Dermis microvascular lymphatic vessel endothelial cell (primary cell): ENCODE results near the gene BUB1. TPM values are rescaled to one million over a fixed set of nuclear protein-coding genes. Genes with fewer than 3 reads are reported as not detected.
"Not testable (repeated sequence)": the region's sequence is repeated elsewhere in the genome, so short reads cannot be mapped to it uniquely, and the experiment has no call there.

Experiments
- DNase-seq, 2 donors: peaks; one replicate each; pipeline versions ENCODE4 v3.0.0 to v3.0.0-alpha.2; 2010; ENCODE audit warnings: low read depth in 2 of 2
- total RNA-seq: library from RNA; depleted of rRNA; stranded (reverse); fragments of >200 nt; gene quantifications from 2 replicates; pipeline ENCODE4 v1.2.1, GENCODE V29; 2014

BUB1 gene
- total RNA-seq, result 11.0 and 25.8 TPM in 2 replicates

DNA sequence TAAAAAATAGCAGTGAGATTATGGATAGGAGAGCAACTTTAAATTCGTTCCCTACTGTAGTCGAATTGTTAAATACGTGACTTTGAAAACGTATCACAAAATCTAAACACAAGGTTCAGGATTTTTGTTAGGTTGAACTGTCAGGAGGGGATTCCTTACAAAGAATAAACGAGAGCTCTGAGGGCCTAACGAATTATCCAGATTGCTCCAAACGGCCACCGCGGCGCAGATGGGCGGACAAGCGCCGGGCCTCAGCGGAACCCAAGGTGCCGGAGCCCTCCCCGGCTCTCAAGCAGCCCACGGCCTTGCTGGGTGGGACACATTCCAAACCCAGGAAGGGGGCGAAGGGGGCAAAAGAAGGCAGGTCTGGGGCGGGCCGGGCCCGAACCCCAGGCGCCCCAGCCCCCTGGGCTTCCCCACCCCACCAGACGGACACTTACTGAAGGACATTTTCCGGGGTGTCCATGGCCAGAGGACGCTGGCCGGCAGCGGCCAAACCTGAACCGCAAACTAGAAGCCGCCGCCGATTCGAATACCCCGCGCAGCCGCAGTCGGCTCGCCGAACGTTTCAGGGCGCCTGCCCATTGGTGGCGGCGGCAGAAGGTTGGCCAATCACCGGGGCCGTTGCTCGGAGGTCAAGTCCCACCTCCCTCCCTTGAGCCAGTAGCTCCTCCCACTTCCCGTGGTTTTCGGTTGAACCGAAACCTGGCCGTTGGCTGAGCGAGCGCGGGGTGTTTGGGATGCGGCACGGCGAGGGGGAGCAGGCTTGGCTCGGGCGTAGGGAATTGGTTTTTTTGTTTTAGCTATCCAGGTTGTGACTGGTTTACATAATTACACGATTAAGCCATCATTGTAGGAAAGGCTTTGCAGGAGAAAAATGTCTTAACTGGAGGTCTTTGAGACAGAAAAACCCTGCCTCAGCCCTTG is at the start of gene BUB1:
Gene BUB1, minus strand, starts transcription at position 534 of the 927 bp plus-strand sequence. Its CDS starts 68 bp downstream, at position 466.
- peak; percentile 92 to 96 for DNase-seq

DNA sequence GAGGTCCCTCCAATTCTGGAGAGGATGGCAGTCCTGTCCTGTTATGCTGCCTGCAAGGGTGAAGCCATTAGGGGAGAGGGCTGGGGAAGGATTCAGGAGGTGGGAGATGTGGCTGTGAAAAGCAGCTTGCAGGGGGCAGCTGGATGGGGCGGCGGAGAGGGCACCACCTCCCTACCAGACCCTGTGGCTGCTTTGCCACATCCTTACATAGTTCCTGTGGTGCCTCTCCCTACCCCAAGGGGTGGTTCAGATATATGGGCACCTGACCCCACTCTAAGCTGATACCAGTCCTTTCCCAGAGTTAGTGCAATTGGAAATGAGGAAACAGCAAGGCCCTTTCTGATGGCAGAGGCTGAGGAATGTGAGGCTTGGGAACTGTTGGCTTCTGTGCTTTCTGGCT is 48.4 kb upstream of the BUB1 start:
- no peak for DNase-seq

DNA sequence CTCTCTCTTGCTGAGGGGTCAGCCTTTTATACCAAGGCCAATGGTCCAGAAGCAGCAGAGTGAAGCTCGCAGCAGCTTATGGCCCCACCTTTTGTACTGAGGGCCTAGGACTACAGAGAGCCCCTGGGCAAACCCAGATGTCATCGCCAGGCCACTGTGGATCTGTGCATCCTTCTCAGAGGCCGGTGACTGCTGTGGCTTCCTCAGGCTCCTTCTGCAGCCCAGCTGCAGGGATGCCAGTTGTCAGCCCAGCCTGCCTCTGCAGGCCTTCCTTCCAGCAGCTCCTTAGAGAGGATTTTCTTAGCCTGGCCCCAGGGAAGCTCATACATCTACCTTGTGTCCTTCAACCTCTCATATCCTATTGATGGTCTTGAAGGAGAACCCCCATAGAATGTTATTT is 48.0 kb upstream of the BUB1 start:
- no peak for DNase-seq

DNA sequence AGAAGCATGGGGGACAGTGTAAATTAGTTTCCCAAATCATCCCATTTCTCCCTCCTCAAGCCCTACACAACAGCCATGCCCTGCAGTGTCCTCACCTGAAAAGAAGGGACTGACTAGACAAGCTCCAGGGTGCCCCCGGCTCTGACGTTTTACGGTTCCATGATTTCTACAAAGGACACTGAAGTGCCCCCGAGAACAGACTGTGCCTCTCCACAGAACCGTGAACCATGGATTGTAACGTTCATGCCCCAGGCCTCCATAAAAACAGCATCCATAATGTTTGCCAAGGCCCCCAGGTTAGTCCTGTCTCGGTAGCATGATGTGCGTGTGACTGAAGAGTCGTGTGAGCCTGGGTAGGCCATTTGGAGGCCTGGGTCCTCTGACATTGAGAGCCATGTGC is 47.5 kb upstream of the BUB1 start:
- DNase-seq, result no peak

DNA sequence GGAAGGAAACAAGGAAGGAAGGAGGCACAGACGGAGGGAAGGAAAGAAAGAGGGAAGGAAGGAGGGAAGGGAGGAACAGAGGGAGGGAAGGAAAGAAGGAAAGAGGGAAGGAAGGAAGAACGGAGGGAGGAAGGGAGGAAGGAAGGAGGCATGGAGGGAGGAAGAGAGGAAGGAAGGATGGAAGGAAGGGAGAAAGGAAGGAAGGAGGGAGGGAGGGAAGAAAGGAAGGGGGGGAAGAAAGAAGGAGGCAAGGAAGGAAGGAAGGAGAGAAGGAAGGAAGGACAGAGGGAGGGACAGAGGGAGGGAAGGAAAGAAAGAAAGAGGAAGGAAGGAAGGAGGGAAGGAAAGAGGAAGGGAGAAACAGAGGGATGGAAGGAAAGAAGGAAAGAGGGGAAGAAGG is 47.0 kb upstream of the BUB1 start:
- no peak for DNase-seq

DNA sequence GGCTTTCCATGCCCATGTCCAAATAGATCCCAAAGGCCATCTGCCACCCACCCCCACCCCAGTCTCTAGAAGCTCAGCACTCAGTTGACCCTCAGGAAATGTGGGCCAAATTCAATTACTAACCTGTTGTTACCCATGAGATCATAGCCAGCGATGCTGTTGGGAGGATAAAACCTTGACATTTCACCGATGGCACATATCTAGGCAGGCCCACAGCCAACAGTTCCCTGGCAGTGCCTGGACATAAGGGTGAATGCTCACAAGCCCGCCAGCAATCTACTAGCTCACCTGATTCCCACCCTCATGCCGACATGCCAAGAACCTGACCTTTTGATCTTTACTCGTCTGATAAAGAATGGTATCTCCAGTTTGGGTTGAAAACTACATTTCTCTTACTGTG is 42.7 kb upstream of the BUB1 start:
- DNase-seq, result no peak

DNA sequence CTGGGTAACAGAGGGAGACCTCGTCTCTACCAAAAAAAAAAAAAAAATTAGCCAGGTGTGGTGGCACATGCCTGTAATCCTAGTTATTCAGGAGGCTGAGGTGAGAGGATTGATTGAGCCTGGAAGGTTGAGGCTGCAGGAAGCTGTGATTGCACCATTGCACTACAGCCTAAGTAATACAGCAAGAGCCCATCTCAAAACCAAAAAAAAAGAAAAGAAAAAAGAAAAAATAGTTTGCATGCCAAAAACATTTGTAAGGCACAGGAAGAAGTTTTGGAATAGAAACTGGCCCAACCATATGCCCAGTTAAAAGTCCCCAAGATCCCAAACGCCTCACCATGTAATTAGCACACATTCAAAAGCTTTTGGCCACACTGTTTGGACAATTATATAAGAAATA is 41.1 kb upstream of the BUB1 start:
- no peak for DNase-seq

DNA sequence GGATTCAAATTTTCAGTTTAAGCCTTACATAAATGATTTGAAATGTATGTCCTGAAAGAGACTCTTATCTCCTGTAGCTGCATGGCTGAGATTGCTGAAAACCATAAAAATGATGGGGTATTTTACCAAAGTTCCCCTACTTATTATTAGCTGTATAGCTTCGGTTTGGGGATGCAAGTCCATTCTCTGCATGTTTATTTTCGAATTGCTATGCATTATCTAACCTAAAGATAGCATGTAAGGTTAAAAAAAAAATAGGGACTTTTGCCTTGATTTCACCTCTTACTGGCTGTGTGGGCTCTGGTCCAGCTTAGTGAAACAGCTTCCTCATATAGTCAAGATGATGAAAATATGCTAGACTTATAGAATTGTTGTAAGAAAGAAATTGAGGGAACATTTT is 40.5 kb upstream of the BUB1 start:
- DNase-seq, result no peak

DNA sequence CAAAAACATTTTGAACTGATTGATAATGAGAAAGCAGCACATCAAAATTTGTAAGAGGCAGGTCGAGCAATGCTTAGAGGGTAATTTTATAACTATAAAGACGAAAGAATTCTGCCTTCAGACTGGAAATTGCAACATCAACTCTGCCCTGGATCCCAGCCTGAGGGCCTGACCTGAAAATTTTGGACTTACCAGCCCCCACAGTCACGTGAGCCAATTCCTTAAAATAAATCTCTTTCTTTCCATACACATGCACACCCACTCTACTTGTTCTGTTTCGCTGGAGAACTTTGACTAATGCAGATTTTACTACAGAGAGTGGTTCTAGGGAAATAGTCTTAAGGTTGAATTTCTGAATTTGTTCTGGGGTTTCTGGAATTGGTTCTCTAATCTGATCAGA is 39.9 kb upstream of the BUB1 start:
- DNase-seq, result no peak

DNA sequence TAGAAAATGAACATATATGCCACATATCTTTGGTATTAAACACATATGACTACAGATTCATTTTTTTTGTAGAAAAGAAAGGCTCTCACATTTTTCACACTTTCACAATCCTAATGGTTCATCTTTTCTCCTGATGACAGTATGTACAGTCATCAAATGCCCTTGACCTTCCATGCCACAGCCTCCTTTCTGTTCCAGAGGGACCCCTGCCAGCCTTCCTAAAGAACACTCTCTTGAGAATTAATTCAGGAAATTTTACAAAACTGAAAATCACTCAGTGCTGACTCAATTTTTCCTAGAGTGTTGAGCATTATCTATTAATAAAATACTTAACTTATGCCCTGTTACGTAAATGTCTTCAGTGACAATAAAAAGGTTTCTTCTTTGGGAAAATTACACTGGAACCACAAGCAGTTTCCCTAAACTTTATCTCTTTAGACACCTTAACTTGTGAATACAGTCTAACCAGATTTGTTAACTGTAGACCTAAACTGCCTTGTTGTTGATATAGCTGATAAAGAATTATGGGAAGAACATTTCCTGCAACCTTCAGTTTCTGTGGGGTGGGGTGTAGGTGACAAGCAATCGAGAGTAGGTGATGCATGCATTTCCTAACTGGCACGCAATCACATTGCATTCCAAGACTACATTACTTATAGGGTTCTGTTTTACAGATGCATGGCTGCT is 39.2 kb upstream of the BUB1 start:
- DNase-seq, result no peak

DNA sequence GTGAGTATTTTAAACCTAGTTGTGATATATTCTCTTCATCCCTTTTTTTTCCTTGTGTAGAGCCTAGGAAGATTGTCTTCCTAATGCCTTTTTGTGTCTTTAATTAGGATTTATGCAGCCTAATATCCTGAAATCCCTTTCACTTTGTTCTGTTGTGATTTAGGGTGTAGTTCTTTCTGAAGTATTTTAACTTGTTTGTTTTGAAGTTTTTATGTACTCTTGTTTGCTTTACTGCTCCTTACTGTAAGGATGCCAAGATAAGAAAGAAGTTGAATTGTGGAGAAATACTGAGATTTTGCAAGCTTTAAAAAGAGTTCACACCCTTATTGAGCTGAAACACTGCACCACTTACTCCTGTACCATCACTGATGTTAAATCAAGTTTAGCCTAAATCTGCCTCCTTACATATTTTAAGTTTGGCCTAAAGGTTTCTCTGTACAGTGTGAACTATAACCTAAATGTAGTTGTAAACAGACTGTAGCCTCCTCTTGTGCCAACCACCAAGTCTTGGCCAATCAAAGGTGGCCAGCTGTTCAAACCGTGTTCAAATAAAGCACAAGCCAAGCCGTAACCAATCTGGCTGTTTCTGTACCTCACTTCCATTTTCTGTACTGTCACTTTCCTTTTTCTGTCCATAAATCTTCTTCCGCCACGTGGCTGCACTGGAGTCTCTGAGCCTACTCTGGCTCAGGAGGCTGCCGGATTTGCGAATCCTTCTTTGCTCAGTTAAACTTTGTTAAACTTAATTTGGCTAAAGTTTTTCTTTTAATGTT is 36.8 kb upstream of the BUB1 start:
- no peak for DNase-seq

DNA sequence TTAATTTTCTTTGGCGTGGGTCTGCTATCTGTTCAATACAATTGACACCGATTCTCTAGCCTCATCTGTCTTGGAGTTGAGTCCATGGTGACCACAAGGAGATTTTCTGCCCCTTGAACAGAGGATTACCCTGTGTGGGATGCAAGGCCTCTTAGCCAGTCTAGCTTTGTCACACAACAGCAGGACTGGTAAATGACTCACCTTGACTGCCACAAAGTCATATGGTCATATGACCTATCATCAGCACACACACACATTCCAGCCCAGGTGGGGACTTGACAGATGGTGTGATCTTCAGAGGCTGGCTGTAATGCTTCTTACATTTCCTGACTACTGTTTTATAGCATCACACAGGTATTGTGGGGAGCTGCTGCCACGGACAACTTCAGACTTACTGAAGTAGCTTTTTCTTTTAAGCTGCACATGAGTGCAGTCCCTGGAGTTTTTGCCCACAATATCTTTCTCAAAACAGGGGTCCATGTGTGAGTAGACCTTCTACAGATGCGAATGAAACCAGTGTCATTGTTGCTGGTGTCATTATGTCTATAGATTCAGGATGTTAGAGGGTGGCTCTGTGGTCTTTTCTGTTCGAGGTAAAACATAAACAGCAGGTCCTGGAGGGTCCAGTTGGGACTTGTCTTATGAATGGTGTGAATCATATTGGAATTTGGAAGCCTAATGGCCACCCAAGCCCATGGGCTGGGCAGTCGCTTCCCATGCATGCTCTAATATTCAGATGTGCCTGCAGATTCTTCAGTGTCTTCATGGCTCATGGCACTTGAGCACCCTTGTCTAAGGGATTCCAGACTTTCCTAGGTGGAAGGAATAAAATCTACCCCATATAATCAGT is 35.9 kb upstream of the BUB1 start:
- DNase-seq, result no peak

DNA sequence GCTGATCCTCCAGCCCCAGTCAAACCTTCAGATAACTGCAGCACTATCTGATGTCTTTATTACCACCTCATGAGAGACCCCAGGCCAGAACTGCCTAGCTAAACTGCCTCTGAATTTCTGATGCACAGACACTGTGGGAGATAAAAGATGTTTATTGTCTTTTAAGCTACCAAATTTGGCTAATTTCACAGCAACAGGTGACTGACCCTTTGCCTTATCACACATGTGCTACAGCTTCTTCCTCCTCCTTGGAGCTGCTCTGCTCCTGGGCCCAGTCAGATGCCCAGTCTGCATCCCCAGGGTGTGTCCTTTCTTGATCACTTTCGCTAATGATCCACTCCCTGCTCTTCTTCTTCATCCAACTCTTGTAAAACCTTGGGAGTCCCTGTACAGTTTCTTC is 34.9 kb upstream of the BUB1 start:
- no peak for DNase-seq

DNA sequence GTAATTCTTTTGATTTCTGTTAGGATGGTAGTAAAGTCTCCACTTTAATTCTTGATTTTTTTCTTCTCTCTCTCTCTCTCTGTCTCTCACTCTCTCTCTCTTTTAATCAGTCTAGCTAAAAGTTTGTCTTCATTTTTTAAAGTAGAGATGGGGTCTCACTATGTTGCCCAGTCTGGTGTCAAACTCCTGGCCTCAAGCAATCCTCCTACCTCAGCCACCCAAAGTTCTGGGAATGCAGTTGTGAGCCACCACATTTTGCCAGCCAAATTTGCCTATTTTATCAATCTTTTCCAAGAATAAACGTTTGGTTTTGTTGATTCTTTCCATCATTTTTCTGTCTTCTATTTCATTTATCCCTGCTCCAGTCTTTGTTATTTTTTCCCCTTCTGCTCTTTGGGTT is 30.6 kb upstream of the BUB1 start:
- no peak for DNase-seq

DNA sequence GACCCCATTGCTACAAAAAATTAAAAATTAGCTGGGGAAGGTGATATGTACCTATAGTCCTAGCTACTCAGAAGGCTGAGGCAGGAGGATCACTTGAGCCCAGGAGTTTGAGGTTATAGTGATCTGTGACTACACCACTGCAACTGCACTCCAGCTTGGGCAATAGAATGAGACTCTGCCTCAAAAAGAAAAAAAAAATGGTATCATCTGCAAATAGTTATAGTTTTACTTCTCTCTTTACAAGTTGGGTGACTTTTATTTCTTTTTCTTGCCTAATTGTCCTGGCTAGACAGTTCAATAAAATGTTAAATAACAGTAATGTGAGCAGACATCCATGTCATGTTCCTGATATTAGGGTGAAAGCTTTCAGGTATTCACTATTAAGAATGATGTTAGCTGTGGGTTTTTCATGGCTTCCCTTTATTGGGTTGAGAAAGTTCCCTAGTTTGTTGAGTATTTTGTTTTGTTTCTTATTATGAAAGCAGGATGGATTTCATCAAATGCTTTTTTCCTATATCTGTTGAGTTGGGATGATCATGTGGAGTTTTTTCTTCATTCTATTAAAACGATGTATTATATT is 29.6 kb upstream of the BUB1 start:
- DNase-seq, result no peak

DNA sequence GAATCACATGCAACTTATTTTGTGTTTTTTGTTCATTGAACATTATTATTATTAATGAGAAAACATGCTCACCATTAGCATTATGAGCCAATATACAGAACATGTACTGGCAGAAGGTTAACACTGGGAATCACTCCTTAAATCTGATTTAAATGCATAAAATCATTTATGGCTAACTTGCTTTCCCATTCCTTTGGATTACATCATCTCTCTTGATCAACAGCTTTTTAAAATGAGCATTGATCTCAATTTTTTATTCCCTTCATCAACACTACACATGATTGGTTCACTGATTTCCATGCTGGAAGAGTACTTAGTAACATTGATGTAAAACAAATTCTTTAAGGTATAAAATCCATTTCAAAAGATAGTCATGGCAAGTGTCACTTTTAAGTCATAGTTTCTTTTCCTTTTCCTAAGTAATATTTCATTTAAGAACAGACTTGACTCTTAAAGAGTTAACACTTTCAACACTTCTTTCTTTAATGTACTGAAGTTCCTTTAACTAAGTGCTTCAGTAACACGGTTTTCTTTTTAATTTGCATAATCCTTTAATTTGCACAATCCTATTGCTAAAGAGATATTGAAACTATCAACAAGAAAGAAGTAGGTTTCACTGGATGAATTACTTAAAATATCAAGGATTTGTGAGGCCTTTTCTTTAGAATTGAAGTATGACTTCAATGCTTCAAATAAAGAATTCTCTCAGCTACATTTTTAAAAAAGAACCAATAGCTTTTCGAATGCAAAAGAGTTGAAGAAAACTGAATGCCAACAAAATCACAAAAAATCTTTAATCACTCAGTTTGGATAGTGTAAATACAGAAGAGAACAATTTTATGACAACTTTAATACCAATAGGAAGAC is 24.9 kb upstream of the BUB1 start:
- no peak for DNase-seq

DNA sequence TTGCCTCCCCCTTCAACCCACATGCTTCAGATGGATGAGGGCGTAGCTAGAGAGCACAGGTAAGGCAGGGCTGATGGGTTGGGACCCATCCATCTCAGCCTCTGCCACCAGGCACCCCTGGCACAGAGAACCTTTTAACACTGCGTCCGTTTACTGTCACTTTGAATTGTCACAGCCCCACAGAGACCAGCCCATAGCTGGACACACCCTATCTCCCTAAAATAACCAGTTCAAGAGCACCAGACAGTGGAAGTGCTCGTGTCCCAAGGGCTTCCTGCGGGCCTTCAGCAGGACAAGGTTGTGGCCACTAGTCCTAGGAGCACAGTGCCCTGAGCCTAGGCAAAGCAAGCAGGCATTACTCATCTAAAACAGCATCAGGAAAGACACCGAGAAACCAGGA is 20.4 kb upstream of the BUB1 start:
- DNase-seq, result not testable (repeated sequence)

DNA sequence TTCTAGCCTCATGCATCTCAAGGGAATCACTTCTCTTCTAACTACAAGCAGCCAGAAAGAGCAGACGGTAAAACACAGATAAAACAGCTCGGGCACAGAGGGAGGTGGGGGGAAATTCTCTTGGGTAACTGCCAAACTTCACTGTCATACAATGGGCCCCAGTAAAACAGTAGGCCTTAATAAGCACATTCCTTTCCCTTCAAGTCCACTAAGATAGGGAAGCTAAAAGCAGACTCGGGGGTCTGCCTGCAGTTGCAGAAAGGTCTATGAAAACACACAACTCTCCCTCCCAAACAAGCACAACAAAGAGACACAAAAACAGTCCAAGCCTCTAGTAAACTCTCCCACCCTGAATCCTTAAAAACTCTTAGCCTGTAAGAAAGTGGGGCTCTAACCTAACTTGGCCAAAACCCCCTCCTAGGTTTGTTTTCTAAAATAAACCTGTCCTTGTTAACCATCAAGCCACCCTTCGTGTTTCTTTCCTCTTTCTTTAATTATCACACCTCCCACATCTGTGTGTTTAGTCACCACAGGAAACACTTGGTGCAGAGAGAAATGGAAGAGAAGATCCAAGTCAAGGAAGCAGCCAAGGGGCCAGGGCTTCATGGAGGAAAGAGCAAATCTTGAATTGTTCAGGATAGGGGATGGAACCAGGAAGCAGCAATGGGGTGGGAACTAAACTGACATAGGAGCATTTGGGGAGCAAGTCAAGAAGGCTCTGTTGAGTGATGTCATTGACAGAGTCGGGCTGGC is 17.5 kb upstream of the BUB1 start:
- peak in 1 of 2 donors; percentile 19 for DNase-seq

DNA sequence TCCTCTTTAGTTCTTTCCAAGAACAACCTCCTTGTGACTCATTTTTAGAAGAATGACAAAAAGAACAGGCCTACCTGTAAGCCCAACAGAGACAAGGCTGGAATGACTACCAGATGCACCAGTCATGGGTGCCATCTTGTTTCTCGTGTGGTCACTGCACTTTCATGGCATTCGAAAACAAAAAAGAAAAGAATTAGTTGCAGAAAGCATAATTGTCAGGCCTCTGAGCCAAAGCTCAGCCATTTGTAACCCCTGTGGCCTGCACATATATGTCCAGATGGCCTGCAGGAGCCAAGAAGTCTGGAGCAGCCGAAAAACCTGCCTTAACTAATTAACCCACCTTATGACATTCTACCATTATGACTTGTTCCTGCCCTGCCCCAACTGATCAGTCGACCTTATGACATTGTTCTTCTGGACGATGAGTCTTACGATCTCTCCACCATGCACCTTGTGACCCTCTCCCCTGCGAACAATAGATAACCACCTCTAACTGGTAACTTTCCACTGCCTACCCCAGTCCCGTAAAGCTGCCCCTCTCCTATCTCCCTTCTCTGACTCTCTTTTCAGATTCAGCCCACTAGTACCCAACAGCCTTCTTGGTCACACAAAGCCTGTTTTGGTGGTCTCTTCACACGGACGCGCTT is 13.9 kb upstream of the BUB1 start:
- DNase-seq, result no peak
